ENCODE data around the gene SFMBT1. TPM values are rescaled to one million over a fixed set of nuclear protein-coding genes. Genes with fewer than 3 reads are reported as not detected.

Gene SFMBT1
- total RNA-seq, 6 experiments from 2014 or later: 3.0 to 4.8 (median 3.9) TPM

DNA sequence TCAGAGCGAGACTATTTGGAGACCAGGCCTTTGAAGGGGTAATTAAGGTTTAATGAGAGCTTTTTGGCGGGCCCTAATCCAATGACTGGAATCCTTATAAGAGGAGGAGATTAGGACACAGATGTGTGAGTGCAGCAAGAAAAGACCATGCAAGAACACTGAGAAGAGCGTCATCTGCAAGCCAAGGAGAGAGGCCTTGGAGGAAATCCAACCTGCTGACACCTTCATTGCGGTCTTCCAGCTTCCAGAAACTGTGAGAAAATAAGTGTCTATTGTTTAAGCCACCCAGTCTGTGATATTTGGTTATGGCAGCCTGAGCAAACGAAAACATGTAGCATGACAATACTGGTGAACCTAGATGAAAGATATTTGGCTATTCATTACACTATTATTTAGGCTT is 188.0 kb downstream of the SFMBT1 start:
- no peak for DNase-seq
- peaks cover 9% of the 10 kb centered on the region; the same call in 1 of the 2 replicates for H3K36me3 Mint-ChIP-seq (ENCODE audit: low read depth)
- H3K4me3 Mint-ChIP-seq: no peak overlapping the region
- no peaks in the 10 kb centered on the region for H3K9me3 Mint-ChIP-seq
- H3K4me1 Mint-ChIP-seq (ENCODE audit: low read depth): no peaks in the 10 kb centered on the region
- TF ChIP-seq, protein P1, sequence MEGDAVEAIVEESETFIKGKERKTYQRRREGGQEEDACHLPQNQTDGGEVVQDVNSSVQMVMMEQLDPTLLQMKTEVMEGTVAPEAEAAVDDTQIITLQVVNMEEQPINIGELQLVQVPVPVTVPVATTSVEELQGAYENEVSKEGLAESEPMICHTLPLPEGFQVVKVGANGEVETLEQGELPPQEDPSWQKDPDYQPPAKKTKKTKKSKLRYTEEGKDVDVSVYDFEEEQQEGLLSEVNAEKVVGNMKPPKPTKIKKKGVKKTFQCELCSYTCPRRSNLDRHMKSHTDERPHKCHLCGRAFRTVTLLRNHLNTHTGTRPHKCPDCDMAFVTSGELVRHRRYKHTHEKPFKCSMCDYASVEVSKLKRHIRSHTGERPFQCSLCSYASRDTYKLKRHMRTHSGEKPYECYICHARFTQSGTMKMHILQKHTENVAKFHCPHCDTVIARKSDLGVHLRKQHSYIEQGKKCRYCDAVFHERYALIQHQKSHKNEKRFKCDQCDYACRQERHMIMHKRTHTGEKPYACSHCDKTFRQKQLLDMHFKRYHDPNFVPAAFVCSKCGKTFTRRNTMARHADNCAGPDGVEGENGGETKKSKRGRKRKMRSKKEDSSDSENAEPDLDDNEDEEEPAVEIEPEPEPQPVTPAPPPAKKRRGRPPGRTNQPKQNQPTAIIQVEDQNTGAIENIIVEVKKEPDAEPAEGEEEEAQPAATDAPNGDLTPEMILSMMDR (IDR thresholded peaks at IDR 0.05): no peak
- no peak overlapping the region for H3K27ac Mint-ChIP-seq
- H3K27me3 Mint-ChIP-seq (ENCODE audit: insufficient read depth): no peaks in the 10 kb centered on the region; the same call in 1 of the 2 replicates

DNA sequence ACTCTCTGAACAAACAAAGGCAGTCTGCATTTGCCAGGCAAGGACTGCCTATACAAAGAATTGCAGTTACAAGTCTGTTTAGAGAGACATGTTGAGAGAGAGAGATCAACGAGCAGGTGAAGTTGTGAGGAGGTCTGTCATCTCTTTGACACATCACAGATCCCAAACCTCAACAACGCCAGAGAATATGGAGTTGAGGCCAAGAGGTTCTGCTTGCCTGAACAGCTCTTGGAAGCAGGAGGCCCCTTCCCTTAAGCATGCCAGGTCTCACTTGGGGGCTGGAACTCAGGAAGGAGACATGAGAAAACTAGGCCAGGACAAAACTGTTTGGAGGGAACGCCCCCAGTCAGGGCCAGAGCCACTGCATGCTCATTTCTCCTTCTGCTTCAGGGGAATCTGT is 188.7 kb downstream of the SFMBT1 start:
- TF ChIP-seq, protein P1 (IDR thresholded peaks at IDR 0.05): no peak
- no peaks in the 10 kb centered on the region; the same call in 1 of the 2 replicates for H3K27me3 Mint-ChIP-seq (ENCODE audit: insufficient read depth)
- H3K4me1 Mint-ChIP-seq (ENCODE audit: low read depth): no peaks in the 10 kb centered on the region
- DNase-seq: no peak
- H3K36me3 Mint-ChIP-seq (ENCODE audit: low read depth): peaks cover 6% of the 10 kb centered on the region
- H3K27ac Mint-ChIP-seq: no peak overlapping the region
- no peaks in the 10 kb centered on the region for H3K9me3 Mint-ChIP-seq
- no peak overlapping the region for H3K4me3 Mint-ChIP-seq

GRCh38 chr3:52856666-52857065 is 189.2 kb downstream of the SFMBT1 start:
- Mint-ChIP-seq H3K9me3 (no peaks in the 10 kb centered on the region), H3K36me3 (ENCODE audit: low read depth) (peaks cover 10% of the 10 kb centered on the region), H3K4me3 (no peak overlapping the region), H3K4me1 (ENCODE audit: low read depth) (no peaks in the 10 kb centered on the region), H3K27me3 (ENCODE audit: insufficient read depth) (no peaks in the 10 kb centered on the region; the same call in 1 of the 2 replicates), H3K27ac (no peak overlapping the region)
- TF ChIP-seq, protein P1 (IDR thresholded peaks at IDR 0.05): no peak
- no peak for DNase-seq

DNA sequence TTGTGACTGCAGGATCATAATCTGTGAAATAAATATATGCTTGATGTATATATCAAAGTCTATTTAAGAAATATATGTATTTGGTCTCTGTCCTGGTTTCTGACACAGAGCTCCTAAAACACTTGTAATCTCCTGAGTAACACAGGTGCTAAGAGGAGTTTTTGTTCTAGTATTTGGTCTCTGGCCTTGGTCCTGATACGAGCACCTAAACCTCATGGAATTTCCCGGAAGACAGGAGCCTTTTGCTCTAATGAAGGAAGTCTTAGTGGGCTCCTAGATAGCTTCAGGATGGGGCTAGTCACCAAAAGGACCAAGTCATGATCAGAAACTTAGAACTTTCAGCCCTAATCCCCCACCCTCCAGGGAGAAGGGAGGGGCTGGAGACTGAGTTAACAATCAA is 191.9 kb downstream of the SFMBT1 start:
- no peak for DNase-seq
- Mint-ChIP-seq H3K4me1 (ENCODE audit: low read depth) (peaks cover 2% of the 10 kb centered on the region), H3K27ac (no peak overlapping the region), H3K4me3 (no peak overlapping the region), H3K36me3 (ENCODE audit: low read depth) (peaks cover 11% of the 10 kb centered on the region), H3K9me3 (no peaks in the 10 kb centered on the region), H3K27me3 (ENCODE audit: insufficient read depth) (no peaks in the 10 kb centered on the region; the same call in 1 of the 2 replicates)
- TF ChIP-seq, protein P1 (IDR thresholded peaks at IDR 0.05): no peak

Other genes starting within 250 kb of the SFMBT1 start
- 1 to 10 TPM in 2 of 6 experiments, under 1 TPM in 4; 0.55 to 2.4 (median 0.79) TPM for gene ITIH4, start 215.4 kb downstream of the SFMBT1 start, total RNA-seq (2021; fragmentation: NEBNext Ultra II Directional; extraction: Animal tissue kit (Norgen Biotek cat#: 25700))
- gene MUSTN1, start 211.1 kb downstream of the SFMBT1 start, total RNA-seq (2021; fragmentation: NEBNext Ultra II Directional; extraction: Animal tissue kit (Norgen Biotek cat#: 25700)): under 1 TPM in 1 of 6 experiments, not detected in 5; 0.39 TPM
- 10 to 100 TPM; 18.4 to 25.6 (median 21.7) TPM for gene STIMATE, start 148.5 kb downstream of the SFMBT1 start, total RNA-seq (2021; fragmentation: NEBNext Ultra II Directional; extraction: Animal tissue kit (Norgen Biotek cat#: 25700))
- gene RFT1, start 84.4 kb upstream of the SFMBT1 start, total RNA-seq (2021; fragmentation: NEBNext Ultra II Directional; extraction: Animal tissue kit (Norgen Biotek cat#: 25700)): 10 to 100 TPM; 32.9 to 39.6 (median 34.7) TPM
- gene PRKCD, start 115.1 kb upstream of the SFMBT1 start, total RNA-seq (2021; fragmentation: NEBNext Ultra II Directional; extraction: Animal tissue kit (Norgen Biotek cat#: 25700)): 10 to 100 TPM; 15.5 to 21.9 (median 20.0) TPM
- gene TKT, start 209.9 kb upstream of the SFMBT1 start, total RNA-seq (2021; fragmentation: NEBNext Ultra II Directional; extraction: Animal tissue kit (Norgen Biotek cat#: 25700)): 100 to 1,000 TPM; 335 to 562 (median 471) TPM

Data from HFFc6 (cell line).